Stimulated activated CD8-positive, alpha-beta memory T cell treated with anti-CD3 and anti-CD28 coated beads, Interleukin-7, amount 100 ng/mL, for 1 hour (primary cell): Measurements from ENCODE around the gene APOF.
A peak's percentile ranks its signal among the peaks of the same experiment; 100 is the strongest.
"Not testable (repeated sequence)": the region's sequence is repeated elsewhere in the genome, so short reads cannot be mapped to it uniquely, and the experiment has no call there.

Source experiments
- DNase-seq, 2 donors: peaks; one replicate each; pipeline ENCODE4 v3.0.0-alpha.2; 2020; ENCODE audit warnings: low read depth in 2 of 2

APOF gene

GRCh38 chr12:56373515-56373914, 10.9 kb upstream of the APOF start:
- no peak for DNase-seq

GRCh38 chr12:56366948-56367347, 4.3 kb upstream of the APOF start:
- no peak for DNase-seq

DNA sequence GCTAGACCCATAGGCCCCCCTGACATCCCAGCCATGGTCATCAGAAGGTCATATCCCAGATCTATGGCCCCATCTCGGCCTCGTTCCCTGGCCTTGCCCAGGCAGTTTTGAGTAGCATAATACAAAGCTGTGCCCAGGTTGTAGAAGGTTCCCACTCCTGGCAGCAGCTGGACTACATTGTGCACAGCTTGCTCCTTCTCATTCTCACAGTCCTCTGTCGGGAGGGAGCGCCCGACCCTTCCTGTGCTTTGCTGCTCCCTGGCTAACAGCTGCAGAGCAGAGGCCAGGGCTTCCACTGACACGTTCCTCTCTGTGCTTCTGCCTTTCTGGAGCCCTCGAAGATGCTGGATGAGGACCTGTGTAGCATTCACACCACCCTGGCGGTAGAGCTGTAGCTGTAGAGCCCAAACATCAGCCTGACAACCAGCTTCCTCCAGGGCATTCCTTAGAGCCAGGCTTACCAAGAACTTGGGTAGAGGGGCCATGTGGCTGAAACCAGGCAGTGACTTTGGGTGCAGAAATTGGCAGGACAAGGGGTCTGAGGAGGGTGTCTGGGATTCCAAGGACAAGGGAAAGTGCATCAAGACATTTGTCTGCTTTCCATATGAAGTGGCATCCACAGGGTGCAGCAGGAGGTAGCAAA, 1.0 kb downstream of the APOF start:
- no peak for DNase-seq

DNA sequence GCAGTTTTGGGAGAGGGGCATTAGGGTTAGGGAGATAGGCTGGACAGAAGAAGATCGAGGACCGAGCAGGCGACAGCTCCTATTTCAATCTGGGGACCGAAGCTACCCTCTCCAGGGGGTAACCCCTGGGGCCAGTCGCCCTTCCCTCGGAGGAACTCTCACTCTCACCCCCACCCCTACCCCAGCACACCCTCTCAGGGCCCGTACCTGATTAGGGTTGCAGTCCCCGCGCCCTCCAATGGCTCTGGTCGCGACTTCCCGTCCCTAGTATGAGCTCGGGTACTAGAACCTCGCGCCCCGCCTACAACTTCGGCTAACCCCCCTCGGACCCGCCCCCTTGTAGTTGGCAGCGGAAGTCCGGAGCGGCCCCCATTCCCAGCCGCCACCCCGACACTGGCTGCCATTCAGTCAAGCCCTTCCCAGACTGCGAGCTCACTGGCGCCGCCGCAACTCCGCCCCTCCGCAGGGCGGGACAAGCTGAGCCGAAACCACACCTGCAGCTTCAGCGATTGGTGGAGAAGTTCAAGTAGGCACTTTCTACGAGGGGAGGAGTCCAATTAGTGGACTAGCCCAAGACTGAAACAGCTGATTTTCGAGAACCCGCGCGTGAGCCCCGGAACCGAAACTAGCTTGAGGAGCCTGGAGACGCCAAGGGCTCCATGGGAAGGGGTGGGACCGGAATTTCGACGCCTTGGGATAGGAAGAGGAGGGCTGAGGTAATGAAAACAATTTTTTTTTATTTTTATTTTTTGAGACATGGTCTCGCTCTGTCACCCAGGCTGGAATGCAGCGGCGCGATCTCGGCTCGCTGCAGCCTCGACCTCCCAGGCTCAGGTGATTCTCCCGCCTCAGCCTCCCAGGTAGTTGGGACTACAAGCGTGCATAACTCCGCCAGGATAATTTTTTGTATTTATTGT, 2.5 kb downstream of the APOF start, which contains the start of gene STAT2:
TSS of gene STAT2 (minus strand) at position 257 of the 917 bp plus-strand sequence. CDS start 3,536 bp downstream, outside the sequence.
- peak; percentile 98 for DNase-seq

DNA sequence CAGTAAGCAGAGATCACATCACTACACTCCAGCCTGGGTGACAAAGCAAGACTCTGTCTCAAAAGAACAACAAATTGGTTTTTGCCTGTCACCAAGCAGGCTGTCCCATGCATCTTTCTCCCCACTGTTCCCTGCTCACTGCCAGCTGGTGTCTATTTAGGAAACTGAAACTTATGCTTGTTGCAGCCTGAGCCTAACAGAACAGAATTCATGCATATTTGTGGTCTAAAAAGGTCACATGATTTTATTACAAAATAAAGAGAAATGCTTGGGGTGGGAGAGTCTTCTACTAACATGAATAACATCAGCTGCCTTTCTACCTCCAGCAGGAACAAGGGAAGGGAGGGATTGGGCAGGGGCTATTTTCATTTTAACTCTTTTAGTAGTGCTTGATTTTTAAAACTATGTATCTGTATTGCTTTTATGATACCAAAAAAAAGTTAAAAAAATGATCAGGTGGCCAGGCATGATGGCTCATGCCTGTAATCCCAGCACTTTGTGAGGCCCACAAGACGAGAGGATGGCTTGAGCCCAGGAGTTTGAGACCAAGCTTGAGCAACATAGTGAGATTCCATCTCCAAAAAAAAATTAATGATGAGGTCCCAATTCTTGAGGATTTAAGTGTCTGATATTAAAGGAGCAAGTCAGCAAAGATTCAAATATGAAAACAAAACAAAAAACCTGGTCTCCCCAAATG, 3.7 kb downstream of the APOF start:
- DNase-seq = no peak

GRCh38 chr12:56351325-56351724, 11.3 kb downstream of the APOF start:
- DNase-seq = no peak

- no peak for DNase-seq
Observed at GRCh38 chr12:56350662-56351061, 12.0 kb downstream of the APOF start.

GRCh38 chr12:56348776-56349175, 13.9 kb downstream of the APOF start:
- no peak for DNase-seq

GRCh38 chr12:56347255-56347654, 15.4 kb downstream of the APOF start:
- DNase-seq = not testable (repeated sequence)

DNA sequence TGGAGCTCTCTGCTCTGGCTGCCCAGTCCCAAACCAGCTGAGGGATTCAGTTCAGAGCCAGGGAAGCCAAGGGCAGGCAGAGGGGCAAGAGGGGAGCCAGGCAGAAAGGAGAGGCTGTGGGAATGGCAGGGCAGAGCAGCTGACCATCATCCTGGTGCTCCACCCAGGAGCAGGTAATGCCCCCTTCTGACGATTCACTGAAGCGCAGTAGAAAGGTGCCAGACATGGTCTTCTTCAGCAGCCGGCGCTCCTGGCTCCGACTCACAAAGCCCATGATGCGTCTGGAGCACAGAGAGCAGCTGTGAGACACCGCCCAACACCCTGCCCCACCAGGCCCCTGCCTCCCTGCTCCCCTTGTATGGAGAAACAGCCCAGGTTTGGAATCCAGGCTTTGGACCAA, 16.0 kb downstream of the APOF start:
- DNase-seq = no peak

- not testable (repeated sequence) for DNase-seq
Observed at GRCh38 chr12:56342290-56342689, 20.4 kb downstream of the APOF start.

- DNase-seq = no peak
Observed at GRCh38 chr12:56341616-56342015, 21.0 kb downstream of the APOF start.

DNA sequence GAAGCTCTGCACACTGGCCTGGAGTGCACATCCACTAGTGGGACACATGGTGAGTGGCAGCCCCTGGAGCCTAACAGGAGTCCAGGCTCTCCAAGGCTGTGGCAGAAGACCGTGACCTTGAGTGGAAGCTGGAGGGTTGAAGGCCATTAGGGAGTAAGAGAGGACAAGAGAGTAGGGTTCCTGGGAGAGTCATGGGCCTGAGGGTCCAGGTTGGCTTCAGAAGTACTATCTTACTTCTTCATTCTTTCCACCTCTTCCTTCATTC, 23.6 kb downstream of the APOF start:
- no peak for DNase-seq

GRCh38 chr12:56338308-56339157, 24.1 kb downstream of the APOF start, which contains the start of gene IL23A:
Gene IL23A, plus strand, starts transcription at chr12:56338884. Its CDS starts 161 bp downstream, at chr12:56339045.
- peak; percentile 54 to 63 for DNase-seq

- DNase-seq = no peak
Observed at GRCh38 chr12:56337753-56338251, 24.9 kb downstream of the APOF start.

DNA sequence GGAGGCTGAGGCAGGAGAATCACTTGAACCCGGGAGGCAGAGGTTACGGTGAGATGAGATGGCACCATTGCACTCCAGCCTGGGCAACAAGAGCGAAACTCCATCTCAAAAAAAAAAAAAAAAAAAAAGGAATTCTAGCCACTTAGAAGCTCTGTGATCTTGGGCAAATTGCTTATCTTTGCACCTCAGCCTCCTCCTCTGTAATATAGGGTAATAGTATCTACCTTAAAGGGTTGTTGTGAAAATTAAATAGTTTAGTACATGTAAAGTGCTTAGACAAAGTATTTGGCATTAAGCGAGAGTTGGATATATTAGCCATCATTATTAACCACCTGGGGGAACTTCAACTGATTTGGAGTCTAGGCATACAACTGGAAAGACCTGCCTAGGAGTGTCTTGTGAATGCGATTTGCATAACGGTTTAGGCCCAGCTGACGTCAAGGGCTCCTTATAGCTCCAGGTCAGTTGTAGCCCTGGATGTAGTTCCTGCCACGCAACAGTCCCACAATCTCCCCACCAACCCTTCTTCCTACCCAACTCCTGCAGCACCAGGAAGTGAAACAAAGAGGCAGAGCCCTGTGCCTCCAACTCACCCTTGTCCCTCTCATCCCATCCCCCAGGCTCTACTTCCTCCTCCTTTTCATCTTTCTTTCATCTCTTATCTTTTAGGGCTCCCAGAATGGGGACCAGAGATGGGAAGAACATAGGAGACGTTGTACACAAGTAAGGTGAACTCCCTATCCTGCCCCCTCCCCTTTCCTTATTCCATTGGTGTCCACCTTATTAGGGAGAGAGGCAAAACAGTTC, 26.1 kb downstream of the APOF start:
- no peak for DNase-seq

GRCh38 chr12:56335527-56335926, 27.1 kb downstream of the APOF start:
- DNase-seq = not testable (repeated sequence)

GRCh38 chr12:56334490-56334793, 28.2 kb downstream of the APOF start:
- DNase-seq = no peak

- peak; percentile 83 to 86 for DNase-seq
Observed at GRCh38 chr12:56333679-56334489, 28.8 kb downstream of the APOF start, which contains the start of gene PAN2. Gene PAN2, minus strand, starts transcription at chr12:56334000. Its CDS starts 906 bp downstream, at chr12:56333094.

DNA sequence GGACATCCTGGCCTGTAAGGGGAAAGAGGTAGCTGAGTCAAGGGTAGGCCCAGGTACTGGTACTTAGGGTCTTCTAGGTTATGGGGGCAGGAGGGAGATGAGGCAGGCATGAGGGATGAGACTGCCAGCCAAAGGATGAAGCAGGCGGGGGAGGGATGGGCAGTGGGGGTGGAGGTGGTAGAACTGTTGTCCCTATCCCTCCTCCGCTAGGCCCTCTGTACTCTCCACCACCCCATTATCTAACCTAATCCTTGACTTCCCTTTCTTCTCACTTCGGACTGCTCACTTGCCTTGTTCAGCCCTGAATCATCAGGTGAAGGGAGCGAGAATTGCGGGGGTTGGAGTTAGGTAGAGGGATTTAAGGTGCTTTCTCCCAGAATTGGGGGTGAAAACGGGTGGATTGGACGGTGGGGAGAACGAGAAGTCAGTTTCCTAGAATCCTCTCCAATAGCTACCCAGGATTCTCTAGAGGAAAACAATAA, 29.4 kb downstream of the APOF start:
- no peak for DNase-seq
